Posterior vena cava (tissue), 2 donors: ENCODE measurements around the gene MBD3L2B. TPM values are rescaled to one million over a fixed set of nuclear protein-coding genes. Genes with fewer than 3 reads are reported as not detected.

Experiments used
- DNase-seq: peaks from one replicate; pipeline ENCODE4 v3.0.0-alpha.2; 2020; ENCODE audit warnings: low spot score
- intact Hi-C, 2 donors: fragments of 100-400 bp; cut with DNase I; formaldehyde crosslinking; loops; one replicate each; pipeline versions ENCODE4 v1.14.1 to v1.14.2; 2022 to 2023
- total RNA-seq, 2 donors: library from RNA; stranded (reverse); fragmentation: NEBNext Ultra II Directional; extraction: Animal tissue kit (Norgen Biotek cat#: 25700); gene quantifications; one replicate each; pipeline ENCODE4 v1.2.1, GENCODE V29; 2021
- donor health status: DM: yes; HTN: yes; CAD: no.
- donor health status: DM: yes; HTN: yes; CAD: no.

The MBD3L2B gene
- total RNA-seq, 2 donors from 2014 or later: not detected

GRCh38 chr19:6970021-6970420 is 51.2 kb downstream of the MBD3L2B start:
- no peak for DNase-seq
- intact Hi-C loops: no loop called here

- no peak for DNase-seq
- intact Hi-C loops: no loop called here
Measured at GRCh38 chr19:6969490-6969889, 51.7 kb downstream of the MBD3L2B start.

Other genes starting within 250 kb of the MBD3L2B start
- gene VAV1, start 248.7 kb downstream of the MBD3L2B start, total RNA-seq: 1 to 10 TPM; 6.4 to 7.8 TPM
- gene ADGRE1, start 133.9 kb downstream of the MBD3L2B start, total RNA-seq: under 1 TPM; 0.48 to 0.93 TPM
- gene MBD3L5, start 9.1 kb upstream of the MBD3L2B start, total RNA-seq: not detected
- not detected for gene MBD3L4, start 18.7 kb upstream of the MBD3L2B start, total RNA-seq
- gene MBD3L2, start 27.9 kb upstream of the MBD3L2B start, total RNA-seq: not detected
- gene MBD3L3, start 37.2 kb upstream of the MBD3L2B start, total RNA-seq: not detected
- gene ZNF557, start 48.3 kb upstream of the MBD3L2B start, total RNA-seq: 1 to 10 TPM; 8.2 TPM